H1 (cell line): Measurements from ENCODE around the gene ATG7. TPM values are rescaled to one million over a fixed set of nuclear protein-coding genes. Genes with fewer than 3 reads are reported as not detected.

Experiments used
- CTCF ChIA-PET: fragments of 300-600 bp; sonication (Branson Sonifier 250); formaldehyde crosslinking; loops from one replicate; lab custom pipeline; 2021; ENCODE audit not compliant: partially characterized antibody; lab: Charles Lee
- POLR2A ChIA-PET: fragments of 300-600 bp; sonication (Branson Sonifier 250); formaldehyde crosslinking; loops from one replicate; lab custom pipeline; 2021; ENCODE audit warnings: inconsistent platforms; ENCODE audit not compliant: partially characterized antibody; lab: Charles Lee
- DNase-seq, 2 experiments: peaks; one replicate each; pipeline versions ENCODE4 v3.0.0 to v3.0.0-alpha.2; 2010 to 2022; ENCODE audit warnings: low spot score in 2 of 2, low read depth in 1 of 2, mixed read lengths in 1 of 2
- FAIRE-seq: peaks from 2 replicates; lab custom pipeline; 2011; peaks lifted over from hg19 to GRCh38; lab: Jason Lieb, UNC
- H2AFZ ChIP-seq: 2 replicates; pipeline ENCODE4 v1.8.1; 2012; ENCODE audit warnings: low read length, inconsistent platforms
- H2AK5ac ChIP-seq: 2 replicates; pipeline ENCODE4 v1.6.1; 2013; ENCODE audit warnings: low read depth, low read length
- H2BK120ac ChIP-seq: replicated peaks from 2 replicates; pipeline ENCODE3; 2013; ENCODE audit warnings: low read depth, low read length, inconsistent platforms
- H2BK12ac ChIP-seq: 2 replicates; pipeline ENCODE4 v1.6.1; 2013; ENCODE audit warnings: low read depth, low read length
- H2BK15ac ChIP-seq: 2 replicates; pipeline ENCODE4 v1.6.1; 2013; ENCODE audit warnings: low read length
- H2BK20ac ChIP-seq: 2 replicates; pipeline ENCODE4 v1.6.1; 2013; ENCODE audit warnings: low read length
- H2BK5ac ChIP-seq: 2 replicates; pipeline ENCODE4 v1.6.1; 2013; ENCODE audit warnings: low read depth, low read length
- H3K14ac ChIP-seq: 2 replicates; pipeline ENCODE4 v1.6.1; 2013; ENCODE audit warnings: inconsistent platforms; ENCODE audit not compliant: insufficient read length
- H3K18ac ChIP-seq: 2 replicates; pipeline ENCODE4 v1.6.1; 2013; ENCODE audit warnings: low read length; ENCODE audit errors: extremely low read depth
- H3K23ac ChIP-seq: 2 replicates; pipeline ENCODE4 v1.6.1; 2013; ENCODE audit warnings: inconsistent platforms; ENCODE audit not compliant: insufficient read length
- H3K23me2 ChIP-seq: 2 replicates; pipeline ENCODE4 v1.6.1; 2013; ENCODE audit warnings: low read depth, low read length
- H3K27ac ChIP-seq: 2 replicates; pipeline ENCODE4 v1.6.1; 2011; ENCODE audit warnings: low read depth, low read length, inconsistent platforms
- H3K27me3 ChIP-seq, 4 experiments: replicated peaks in 1 of 4; 1 replicate in 1 of 4; 2 replicates in 3 of 4; pipeline versions ENCODE4 v1.6.1 to v1.8.1; 2011 to 2013; ENCODE audit warnings: low read length in 3 of 4, mild to moderate bottlenecking in 3 of 4, inconsistent platforms in 2 of 4, mixed read lengths in 2 of 4, moderate library complexity in 1 of 4; ENCODE audit not compliant: control insufficient read depth in 3 of 4, insufficient read depth in 3 of 4; ENCODE audit errors: extremely low read depth in 1 of 4
- H3K36me3 ChIP-seq, 4 experiments: 2 replicates each; pipeline versions ENCODE4 v1.6.1 to v1.8.1; 2011 to 2013; ENCODE audit warnings: mild to moderate bottlenecking in 4 of 4, low read length in 3 of 4, moderate library complexity in 2 of 4, control low read depth in 1 of 4, inconsistent platforms in 1 of 4; ENCODE audit not compliant: insufficient read depth in 4 of 4, control insufficient read depth in 2 of 4
- H3K4ac ChIP-seq: replicated peaks from 2 replicates; pipeline ENCODE3; 2013; ENCODE audit warnings: low read length, low read depth, mixed read lengths, inconsistent platforms; ENCODE audit not compliant: insufficient read length
- H3K4me1 ChIP-seq, 4 experiments: replicated peaks in 1 of 4; 1 replicate in 1 of 4; 2 replicates in 3 of 4; pipeline versions ENCODE4 v1.6.1 to v1.8.1; 2011 to 2013; ENCODE audit warnings: low read length in 3 of 4, inconsistent platforms in 2 of 4, mixed read lengths in 1 of 4; ENCODE audit not compliant: insufficient read depth in 4 of 4, control insufficient read depth in 3 of 4
- H3K4me2 ChIP-seq, 2 experiments: 2 replicates each; pipeline versions ENCODE4 v1.6.1 to v1.8.1; 2011 to 2013; ENCODE audit warnings: low read depth in 2 of 2, low read length in 2 of 2, control low read depth in 1 of 2, inconsistent platforms in 1 of 2, mild to moderate bottlenecking in 1 of 2; ENCODE audit not compliant: insufficient read depth in 1 of 2
- H3K4me3 ChIP-seq, 4 experiments: fragments of 200-600, 300-600 bp in 1 of 4; sonication (generic), shearing (Covaris generic), sonication (Bioruptor Twin) in 1 of 4; 2 replicates each; pipeline versions ENCODE4 v1.5.1 to v1.8.1; 2011 to 2016; ENCODE audit warnings: low read length in 4 of 4, low read depth in 3 of 4, control low read depth in 2 of 4, inconsistent platforms in 2 of 4, mild to moderate bottlenecking in 2 of 4, mixed read lengths in 1 of 4, moderate library complexity in 1 of 4; ENCODE audit not compliant: insufficient read depth in 2 of 4; ENCODE audit errors: extremely low read depth in 1 of 4
- H3K56ac ChIP-seq: replicated peaks from 2 replicates; pipeline ENCODE3; 2013; ENCODE audit warnings: low read depth, mild to moderate bottlenecking, mixed read lengths, low read length, inconsistent platforms; ENCODE audit not compliant: insufficient read length
- H3K79me1 ChIP-seq: 2 replicates; pipeline ENCODE4 v1.6.1; 2013; ENCODE audit warnings: low read depth, low read length, control low read depth
- H3K79me2 ChIP-seq, 2 experiments: 2 replicates each; pipeline versions ENCODE4 v1.6.1 to v1.8.1; 2012 to 2013; ENCODE audit warnings: low read length in 2 of 2, mild to moderate bottlenecking in 2 of 2, inconsistent platforms in 1 of 2; ENCODE audit not compliant: insufficient read depth in 2 of 2, control insufficient read depth in 1 of 2
- H3K9ac ChIP-seq, 4 experiments: replicated peaks in 1 of 4; 1 replicate in 1 of 4; 2 replicates in 3 of 4; pipeline versions ENCODE4 v1.6.1 to v1.8.1; 2011 to 2013; ENCODE audit warnings: low read depth in 3 of 4, low read length in 3 of 4, control low read depth in 2 of 4, mild to moderate bottlenecking in 2 of 4, moderate library complexity in 2 of 4, inconsistent platforms in 1 of 4; ENCODE audit errors: extremely low read depth in 1 of 4
- H3K9me3 ChIP-seq, 2 experiments: 2 replicates each; pipeline versions ENCODE4 v1.6.1 to v1.8.1; 2012 to 2013; ENCODE audit warnings: mild to moderate bottlenecking in 2 of 2, moderate library complexity in 2 of 2, control low read depth in 1 of 2, inconsistent platforms in 1 of 2, low read depth in 1 of 2, low read length in 1 of 2, mixed read lengths in 1 of 2; ENCODE audit not compliant: insufficient read depth in 2 of 2
- H4K20me1 ChIP-seq, 2 experiments: replicated peaks in 1 of 2; 2 replicates each; pipeline versions ENCODE3 to v1.8.1; 2011 to 2013; ENCODE audit warnings: inconsistent platforms in 2 of 2, low read length in 2 of 2, mild to moderate bottlenecking in 1 of 2; ENCODE audit not compliant: insufficient read depth in 2 of 2, control insufficient read depth in 1 of 2
- H4K5ac ChIP-seq: 2 replicates; pipeline ENCODE4 v1.6.1; 2013; ENCODE audit warnings: low read length, low read depth, mixed read lengths, inconsistent platforms; ENCODE audit not compliant: insufficient read length
- H4K8ac ChIP-seq: 2 replicates; pipeline ENCODE4 v1.8.0; 2013; ENCODE audit warnings: mild to moderate bottlenecking, moderate library complexity, low read length, inconsistent platforms; ENCODE audit not compliant: insufficient read depth; ENCODE audit errors: extremely low read depth
- H4K91ac ChIP-seq: replicated peaks from 2 replicates; pipeline ENCODE3; 2013; ENCODE audit warnings: low read length, mixed read lengths, inconsistent platforms; ENCODE audit not compliant: insufficient read length
- CEBPB ChIP-seq: IDR thresholded peaks from 2 replicates; pipeline ENCODE4 v1.6.1; 2012; ENCODE audit warnings: low read depth, low read length
- MAFK ChIP-seq: IDR thresholded peaks from 2 replicates; pipeline ENCODE4 v1.6.1; 2012; ENCODE audit warnings: low read depth, mild to moderate bottlenecking, improper control_type of control experiment, low read length
- MAX ChIP-seq: IDR thresholded peaks from 2 replicates; pipeline ENCODE4 v1.6.1; 2012; ENCODE audit warnings: inconsistent platforms
- RAD21 ChIP-seq, 2 experiments: IDR thresholded peaks in 1 of 2; conservative IDR thresholded peaks in 1 of 2; 2 replicates each; pipeline ENCODE4 v1.6.1; 2011; ENCODE audit warnings: low read depth in 2 of 2, low read length in 2 of 2, improper control_type of control experiment in 1 of 2, inconsistent platforms in 1 of 2, mild to moderate bottlenecking in 1 of 2, moderate library complexity in 1 of 2
- WGBS, 2 experiments: shearing (Covaris generic) in 1 of 2; methylation state at CpG; one replicate each; pipeline versions ENCODE4 v1.1.6 to v1.1.7; 2013 to 2015; ENCODE audit warnings: low lambda C conversion rate in 2 of 2, mixed read lengths in 2 of 2, inconsistent platforms in 1 of 2, low coverage in 1 of 2, missing lambda C conversion rate in 1 of 2; ENCODE audit not compliant: insufficient replicate concordance in 2 of 2, insufficient coverage in 1 of 2, insufficient read length in 1 of 2; ENCODE audit errors: extremely low coverage in 1 of 2, missing lambda C conversion rate in 1 of 2; 5-methylcytosine and 5-hydroxymethylcytosine counted together
- polyA plus RNA-seq, 7 experiments: library from polyadenylated mRNA; depleted of rRNA in 3 of 7; stranded (reverse) in 5 of 7; unstranded in 2 of 7; fragments of >200 nt in 5 of 7; fragments of 200-250 nt in 2 of 7; gene quantifications; 1 replicate in 5 of 7; 2 replicates in 1 of 7; 4 replicates in 1 of 7; pipeline versions ENCODE4 v1.2.1 to v1.2.3, GENCODE V29; 2011 to 2013; ENCODE audit warnings: missing spikeins in 2 of 7, mixed read lengths in 2 of 7
- total RNA-seq: library from RNA; stranded (reverse); fragmentation: NEBNext Ultra II Directional; extraction: Animal tissue kit (Norgen Biotek cat#: 25700); gene quantifications from 2 replicates; pipeline ENCODE4 v1.2.1, GENCODE V29; 2021

The ATG7 gene
- total and polyA plus RNA-seq, 2 of the 8 experiments (the other 6 are each of a cell fraction or from before 2014, with no cell fraction given): 15.0 to 19.1 TPM

- Histone ChIP-seq H3K18ac (no peak overlapping the region), H3K23me2 (no peaks in the 10 kb centered on the region), H4K5ac (no peak overlapping the region), H3K27ac (0 out of 2 replicates have a peak overlapping the region, but pooled peaks have one; percentile 19), H2AK5ac (no peak overlapping the region), H3K4me2 (no peak overlapping the region), H3K4me3 (no peak overlapping the region), H2BK120ac (no peak overlapping the region), H2BK12ac (no peak overlapping the region), H3K36me3 (peaks cover 0 to 3% (median 0%) of the 10 kb centered on the region in 4 experiments; a peak in 2 of 8 replicates), H3K9ac (no peak overlapping the region), H4K8ac (no peak overlapping the region), H3K79me1 (no peaks in the 10 kb centered on the region), H3K79me2 (no peaks in the 10 kb centered on the region), H4K20me1 (no peaks in the 10 kb centered on the region), H2BK15ac (no peak overlapping the region), H3K4me1 (peaks cover 0 to 3% (median 0%) of the 10 kb centered on the region in 4 experiments; a peak in 2 of 7 replicates), H3K23ac (no peak overlapping the region), H3K56ac (no peak overlapping the region), H4K91ac (no peak overlapping the region), H2AFZ (no peak overlapping the region), H3K27me3 (no peaks in the 10 kb centered on the region), H3K14ac (no peak overlapping the region), H3K9me3 (no peaks in the 10 kb centered on the region), H2BK20ac (no peak overlapping the region), H2BK5ac (no peak overlapping the region), H3K4ac (no peak overlapping the region)
- DNase-seq (no peak), FAIRE-seq (no peak)
- WGBS, 2 experiments: 87% methylated on average over 2 of the region's 2 CpGs; no CpG with 5 or more reads in 1 of the 2 experiments
- CTCF ChIA-PET: interaction anchor here (1.0 to 1.7 kb wide), 2 partner anchors 10 to 12 kb away, joined by 3 to 6 read pairs; no protein-coding TSS in a partner anchor
- POLR2A ChIA-PET: no interaction called here
- TF ChIP-seq MAX (no peak), CEBPB (peak; percentile 68; the same call in 1 of the 2 replicates), MAFK (0 out of 2 replicates have a peak, but pooled peaks have one; percentile 23), RAD21 (IDR thresholded peaks at IDR 0.05 in 1 of 2, conservative IDR thresholded peaks at IDR 0.05 in 1 of 2; ENCODE audit: low read depth in 2 of 2, low read length in 2 of 2) (no peak)
Measured at GRCh38 chr3:11367143-11367693, 95.0 kb downstream of the ATG7 start.
